Mesodermal cell (in vitro differentiated cells): ENCODE data around the gene SLC35F4.
"Not testable (repeated sequence)": the region's sequence is repeated elsewhere in the genome, so short reads cannot be mapped to it uniquely, and the experiment has no call there.

Experiments
- H3K27ac ChIP-seq: 2 replicates; pipeline ENCODE4 v1.7.0; 2013; ENCODE audit warnings: mild to moderate bottlenecking, low read depth, low read length, moderate library complexity; ENCODE audit not compliant: severe bottlenecking
- H3K36me3 ChIP-seq: 2 replicates; pipeline ENCODE4 v1.7.1; 2013; ENCODE audit warnings: mild to moderate bottlenecking, low read length, moderate library complexity; ENCODE audit not compliant: control insufficient read depth, insufficient read depth
- H3K4me1 ChIP-seq: one replicate; pipeline ENCODE4 v1.7.1; 2013; ENCODE audit warnings: mild to moderate bottlenecking, low read length; ENCODE audit not compliant: insufficient read depth, control insufficient read depth, poor library complexity, severe bottlenecking
- H3K4me3 ChIP-seq: 2 replicates; pipeline ENCODE4 v1.7.0; 2013; ENCODE audit warnings: low read length, control low read depth, mild to moderate bottlenecking; ENCODE audit not compliant: insufficient read depth, poor library complexity, severe bottlenecking; ENCODE audit errors: extremely low read depth
- H3K9me3 ChIP-seq: 2 replicates; pipeline ENCODE4 v1.7.1; 2013; ENCODE audit warnings: mild to moderate bottlenecking, low read length, moderate library complexity; ENCODE audit not compliant: control insufficient read depth
- WGBS, 2 experiments: methylation state at CpG; one replicate each; pipeline ENCODE4 v1.1.5; 2013; ENCODE audit warnings: missing lambda C conversion rate in 2 of 2; ENCODE audit not compliant: insufficient coverage in 2 of 2; 5-methylcytosine and 5-hydroxymethylcytosine counted together

Gene SLC35F4

DNA sequence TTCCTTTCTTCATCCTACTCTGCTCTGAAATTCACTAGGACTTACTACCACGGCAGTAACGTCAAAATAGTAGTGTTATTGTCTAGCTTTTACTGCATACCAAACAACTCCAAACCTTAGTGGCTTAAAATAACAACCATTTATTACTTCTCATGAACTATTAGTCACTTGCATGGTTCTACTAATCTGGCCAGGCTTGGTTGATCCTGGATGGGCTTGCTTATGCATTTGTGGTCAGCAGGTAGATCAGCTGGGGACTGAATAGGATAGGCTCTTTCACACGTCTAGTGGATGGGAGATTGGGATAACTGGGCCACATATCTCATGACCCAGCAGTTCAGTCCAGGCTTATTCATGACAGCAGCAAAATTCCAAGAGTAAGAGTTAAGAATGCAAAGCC is 9.4 kb upstream of the SLC35F4 start:
- Histone ChIP-seq H3K9me3 (no peaks in the 10 kb centered on the region), H3K4me1 (no peaks in the 10 kb centered on the region), H3K36me3 (no peaks in the 10 kb centered on the region), H3K27ac (no peak overlapping the region), H3K4me3 (no peak overlapping the region)
- 73 to 100% methylated on average over 1 to 3 of the region's 3 CpGs for WGBS, 2 experiments

DNA sequence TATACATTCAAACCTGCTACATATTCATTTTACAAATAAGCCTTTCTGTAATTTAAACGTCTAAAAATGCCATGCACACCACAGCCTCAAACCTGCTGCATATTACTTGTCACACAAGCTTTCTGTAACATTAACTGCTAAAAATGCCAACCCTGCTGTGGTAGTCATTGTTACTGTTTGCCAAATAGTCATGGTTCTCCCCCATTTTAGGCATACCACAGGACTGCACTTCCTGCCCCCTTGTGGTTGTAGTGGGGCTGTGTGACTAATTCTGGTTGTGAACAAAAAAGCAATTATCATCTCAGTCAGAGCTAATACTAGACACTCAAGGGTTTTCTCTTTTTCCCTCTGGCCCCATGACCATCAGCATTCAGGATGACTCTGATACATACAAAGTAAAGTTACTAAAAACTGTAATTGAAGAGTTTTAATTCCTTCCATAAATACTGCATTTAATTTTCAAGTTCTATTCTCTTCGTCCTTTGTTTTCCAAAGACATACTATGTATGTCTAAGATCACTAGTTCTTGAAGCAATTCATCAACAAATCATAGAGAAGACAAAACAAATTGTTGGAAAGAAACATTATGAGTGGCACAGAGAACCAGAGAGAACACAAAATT is 5.7 kb upstream of the SLC35F4 start:
- Histone ChIP-seq H3K4me1 (no peaks in the 10 kb centered on the region), H3K9me3 (no peaks in the 10 kb centered on the region), H3K4me3 (no peak overlapping the region), H3K27ac (no peak overlapping the region), H3K36me3 (no peaks in the 10 kb centered on the region)
- WGBS, 2 experiments, result 0% methylated on average over 1 of the region's 2 CpGs; no CpG with 5 or more reads in 1 of the 2 experiments

DNA sequence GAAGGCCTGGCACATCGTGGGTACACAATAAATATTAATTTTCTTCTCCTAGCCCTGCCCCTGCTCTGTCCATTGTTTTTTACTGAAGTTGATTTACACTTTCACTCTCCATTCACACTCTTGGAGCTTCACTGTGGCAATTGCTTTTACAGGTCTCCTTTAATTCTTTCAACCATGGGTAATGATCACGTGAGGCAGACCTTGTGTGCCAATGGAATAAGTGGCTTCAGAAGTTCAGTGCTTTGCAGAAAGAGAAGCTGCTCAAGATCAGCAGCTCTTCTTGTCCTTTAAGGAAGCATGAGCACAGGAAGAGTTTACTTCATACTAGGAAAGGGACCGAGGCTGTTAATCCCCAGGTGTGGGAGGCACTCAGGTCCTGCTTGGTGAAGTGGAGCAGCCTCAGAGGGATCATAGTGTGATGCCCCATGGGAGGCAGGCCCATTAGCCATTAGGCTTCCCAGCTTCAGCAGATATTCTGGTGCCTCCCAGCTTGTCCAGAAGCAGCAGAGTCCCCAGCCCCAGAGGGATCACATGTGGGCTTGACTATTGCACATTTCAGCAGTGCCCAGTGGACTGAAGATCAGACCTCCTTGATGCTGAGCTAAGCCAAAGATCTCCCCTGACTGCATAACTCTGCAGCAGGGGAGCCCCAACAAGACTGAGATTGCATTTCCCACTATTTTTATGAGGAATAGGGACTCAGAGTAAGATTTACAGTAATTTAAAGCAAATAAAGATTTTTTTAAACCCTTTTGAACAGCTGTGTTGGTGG is 5.0 kb upstream of the SLC35F4 start:
- H3K27ac ChIP-seq, result no peak overlapping the region
- 56 to 93% methylated on average over 2 of the region's 3 CpGs for WGBS, 2 experiments
- H3K36me3 ChIP-seq, result no peaks in the 10 kb centered on the region
- H3K9me3 ChIP-seq, result no peaks in the 10 kb centered on the region
- H3K4me3 ChIP-seq, result no peak overlapping the region
- H3K4me1 ChIP-seq, result no peaks in the 10 kb centered on the region

- Histone ChIP-seq H3K27ac (no peak overlapping the region), H3K4me1 (no peaks in the 10 kb centered on the region), H3K9me3 (no peaks in the 10 kb centered on the region), H3K36me3 (no peaks in the 10 kb centered on the region), H3K4me3 (no peak overlapping the region)
Observed at GRCh38 chr14:57869617-57870016, 3.7 kb upstream of the SLC35F4 start.

DNA sequence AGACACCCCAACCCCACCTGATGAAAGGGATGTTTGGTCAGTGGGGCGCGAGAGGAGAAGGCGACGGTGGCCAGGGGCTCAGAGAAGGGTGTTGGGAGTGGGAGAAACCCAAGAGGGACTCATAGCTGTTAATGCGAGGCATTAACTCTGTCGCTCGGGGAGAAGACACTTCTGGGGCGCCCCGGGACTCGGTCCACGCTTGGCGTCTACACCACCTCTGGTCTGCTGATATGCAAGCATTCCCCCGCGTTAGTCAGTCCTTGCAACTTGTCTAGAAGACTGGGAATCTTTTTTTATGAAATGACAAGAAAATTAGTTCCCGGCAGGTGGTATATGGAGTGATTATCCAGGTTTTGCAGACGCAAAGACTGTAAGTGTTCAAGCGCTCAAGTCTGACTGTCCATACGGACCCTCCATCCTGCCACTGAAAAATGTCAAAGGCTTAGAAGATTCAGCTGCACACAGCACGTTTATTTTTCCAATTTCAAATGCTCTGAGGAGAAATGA is 360 bp upstream of the SLC35F4 start:
- WGBS, 2 experiments, result 33 to 45% methylated on average over 12 to 18 of the region's 19 CpGs
- no peak overlapping the region for H3K27ac ChIP-seq
- H3K4me3 ChIP-seq, result no peak overlapping the region
- no peaks in the 10 kb centered on the region for H3K9me3 ChIP-seq
- no peaks in the 10 kb centered on the region for H3K4me1 ChIP-seq
- H3K36me3 ChIP-seq, result no peaks in the 10 kb centered on the region

DNA sequence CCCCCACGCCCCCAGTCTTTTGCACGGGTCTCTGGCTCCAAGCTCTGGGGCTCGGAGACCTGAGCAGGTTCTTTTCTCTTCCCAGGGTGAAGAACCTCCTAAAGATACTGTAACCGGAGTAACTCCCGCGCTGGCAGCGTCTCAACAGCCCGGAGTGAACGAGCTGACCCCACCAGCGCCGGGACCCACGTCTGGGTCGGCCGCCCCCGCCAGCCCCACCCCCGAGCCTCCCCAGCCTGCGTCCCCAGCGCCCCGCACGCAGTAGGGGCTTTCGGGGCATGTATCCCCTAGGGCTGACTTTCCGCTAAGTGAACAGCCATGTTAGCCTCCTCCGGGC is 858 bp downstream of the SLC35F4 start:
- Histone ChIP-seq H3K36me3 (no peaks in the 10 kb centered on the region), H3K27ac (no peak overlapping the region), H3K9me3 (no peaks in the 10 kb centered on the region), H3K4me1 (no peaks in the 10 kb centered on the region), H3K4me3 (peak overlapping the region; percentile 11)
- 1 to 3% methylated on average over 6 to 18 of the region's 23 CpGs for WGBS, 2 experiments

GRCh38 chr14:57864659-57865058 is 1.2 kb downstream of the SLC35F4 start:
- WGBS, 2 experiments, result 23 to 61% methylated on average over 5 to 18 of the region's 20 CpGs
- no peak overlapping the region for H3K4me3 ChIP-seq
- no peak overlapping the region for H3K27ac ChIP-seq
- H3K9me3 ChIP-seq, result no peaks in the 10 kb centered on the region
- H3K4me1 ChIP-seq, result no peaks in the 10 kb centered on the region
- H3K36me3 ChIP-seq, result no peaks in the 10 kb centered on the region

DNA sequence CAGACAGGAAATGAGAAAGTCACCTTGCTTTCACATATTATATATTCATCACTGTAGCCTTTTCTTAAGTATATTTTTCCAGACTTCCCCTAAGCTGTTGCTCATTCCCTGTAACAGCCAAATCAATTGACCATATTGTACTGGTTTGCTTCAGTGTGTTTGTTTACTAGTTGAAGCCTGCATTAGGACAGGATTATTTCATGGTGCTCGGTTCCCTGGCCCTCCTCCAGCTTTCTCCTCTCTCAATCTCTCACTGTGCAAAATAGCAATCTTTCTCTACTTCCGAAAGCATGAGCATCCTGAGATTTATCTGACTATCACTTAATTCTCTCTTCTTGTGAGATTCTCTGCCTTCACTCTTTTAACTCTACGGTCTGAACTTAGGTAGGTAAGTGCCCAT is 2.4 kb downstream of the SLC35F4 start:
- 77 to 79% methylated on average over 2 to 3 of the region's 3 CpGs for WGBS, 2 experiments
- Histone ChIP-seq H3K4me1 (no peaks in the 10 kb centered on the region), H3K27ac (no peak overlapping the region)

GRCh38 chr14:57855666-57856065 is 10.2 kb downstream of the SLC35F4 start:
- not testable (repeated sequence) for H3K27ac ChIP-seq, H3K9me3 ChIP-seq, H3K4me1 ChIP-seq, H3K36me3 ChIP-seq, H3K4me3 ChIP-seq
- 92 to 100% methylated on average over 1 of the region's 2 CpGs for WGBS, 2 experiments

More for the DNA sequence above, 2.4 kb downstream of the SLC35F4 start:
- Histone ChIP-seq H3K4me3 (no peak overlapping the region), H3K36me3 (no peaks in the 10 kb centered on the region), H3K9me3 (no peaks in the 10 kb centered on the region)

- Histone ChIP-seq H3K9me3 (no peaks in the 10 kb centered on the region), H3K36me3 (no peaks in the 10 kb centered on the region), H3K27ac (no peak overlapping the region), H3K4me1 (no peaks in the 10 kb centered on the region), H3K4me3 (no peak overlapping the region)
- 73 to 75% methylated on average over 1 of the region's 2 CpGs for WGBS, 2 experiments
Observed at GRCh38 chr14:57854571-57854970, 11.3 kb downstream of the SLC35F4 start.

- no peaks in the 10 kb centered on the region for H3K4me1 ChIP-seq
- no peak overlapping the region for H3K4me3 ChIP-seq
- H3K27ac ChIP-seq, result no peak overlapping the region
- no peaks in the 10 kb centered on the region for H3K36me3 ChIP-seq
- no peaks in the 10 kb centered on the region for H3K9me3 ChIP-seq
Observed at GRCh38 chr14:57851354-57851753, 14.5 kb downstream of the SLC35F4 start.
